C4-2B (cell line): ENCODE results near the gene ZNF496.

ENCODE experiments used
- H3K27ac ChIP-seq: fragments of 450-650 bp; 2 replicates; pipeline ENCODE4 v1.5.1; 2017
- CTCF ChIP-seq: fragments of 450-650 bp; conservative IDR thresholded peaks from 2 replicates; pipeline ENCODE4 v1.5.1; 2017; ENCODE audit warnings: mild to moderate bottlenecking
- ZFX ChIP-seq: fragments of 450-650 bp; IDR thresholded peaks from 2 replicates; pipeline ENCODE4 v1.6.1; 2017

ZNF496 gene

GRCh38 chr1:247337250-247337746 lies 5.6 kb upstream of the ZNF496 start:
- no peak overlapping the region for H3K27ac ChIP-seq
- TF ChIP-seq ZFX (no peak), CTCF (no peak)

- TF ChIP-seq ZFX, result no peak
- H3K27ac ChIP-seq, result no peak overlapping the region
Observed at GRCh38 chr1:247336390-247336789, 4.7 kb upstream of the ZNF496 start.

GRCh38 chr1:247335882-247336281 lies 4.2 kb upstream of the ZNF496 start:
- TF ChIP-seq CTCF (no peak), ZFX (no peak)
- no peak overlapping the region for H3K27ac ChIP-seq

GRCh38 chr1:247334378-247335133 lies 2.9 kb upstream of the ZNF496 start:
- H3K27ac ChIP-seq, result no peak overlapping the region
- no peak for TF ChIP-seq CTCF
- no peak for TF ChIP-seq ZFX

- TF ChIP-seq ZFX, result no peak
- peak overlapping the region; percentile 84 for H3K27ac ChIP-seq
Observed at GRCh38 chr1:247332623-247333361, 1.1 kb upstream of the ZNF496 start.

GRCh38 chr1:247332215-247332622 lies 552 bp upstream of the ZNF496 start:
- TF ChIP-seq CTCF (no peak), ZFX (peak; percentile 78; the same call in 1 of the 2 replicates)
- H3K27ac ChIP-seq, result peak overlapping the region; percentile 84

GRCh38 chr1:247331172-247331524 lies 519 bp downstream of the ZNF496 start:
- peak overlapping the region; percentile 84 for H3K27ac ChIP-seq
- no peak for TF ChIP-seq CTCF
- no peak for TF ChIP-seq ZFX

- peak overlapping the region; percentile 84 for H3K27ac ChIP-seq
- TF ChIP-seq ZFX, result no peak
- no peak for TF ChIP-seq CTCF
Observed at GRCh38 chr1:247330548-247331171, 1.0 kb downstream of the ZNF496 start.
